Prostate gland (tissue), 2 donors: ENCODE data around the gene COA8. TPM values are rescaled to one million over a fixed set of nuclear protein-coding genes. Genes with fewer than 3 reads are reported as not detected.
"Not testable (repeated sequence)": the region's sequence is repeated elsewhere in the genome, so short reads cannot be mapped to it uniquely, and the experiment has no call there.

Experiments
- DNase-seq: peaks from one replicate; pipeline ENCODE4 v3.0.0-alpha.2; 2019; ENCODE audit warnings: low spot score
- H3K27ac ChIP-seq, 2 donors: fragments of 200-600 bp; sonication (generic); 2 replicates each; pipeline ENCODE4 v1.5.1; 2017 to 2019
- H3K27me3 ChIP-seq: fragments of 200-600 bp; sonication (generic); replicated peaks from 2 replicates; pipeline ENCODE4 v1.5.1; 2019; ENCODE audit not compliant: insufficient read depth
- H3K36me3 ChIP-seq, 2 donors: fragments of 200-600 bp; sonication (generic); 1 replicate in 1 of 2; 2 replicates in 1 of 2; pipeline versions ENCODE4 v1.5.1 to v1.8.1; 2017 to 2019
- H3K4me1 ChIP-seq: fragments of 200-600 bp; sonication (generic); replicated peaks from 2 replicates; pipeline ENCODE4 v1.5.1; 2019
- H3K4me3 ChIP-seq, 2 donors: fragments of 200-600 bp; sonication (generic); 2 replicates each; pipeline ENCODE4 v1.5.1; 2017 to 2019
- H3K9me3 ChIP-seq: fragments of 200-600 bp; sonication (generic); 2 replicates; pipeline ENCODE4 v1.5.1; 2017
- POLR2A ChIP-seq: fragments of 450-650 bp; IDR thresholded peaks from one replicate; pipeline ENCODE4 v1.6.1; 2016; ENCODE audit warnings: antibody characterized with exemption, mild to moderate bottlenecking
- POLR2AphosphoS5 ChIP-seq: sonication (generic); formaldehyde crosslinking; IDR thresholded peaks from one replicate; pipeline ENCODE4 v1.6.1; 2017; ENCODE audit warnings: antibody characterized with exemption
- WGBS: methylation state at CpG from one replicate; pipeline ENCODE4 v1.1.5; 2018; 5-methylcytosine and 5-hydroxymethylcytosine counted together
- intact Hi-C: fragments of 100-400 bp; cut with DNase I; formaldehyde crosslinking; loops from one replicate; pipeline ENCODE4 v1.14.2; 2022
- total RNA-seq, 2 donors: library from RNA; depleted of rRNA; stranded (reverse); fragments of >200 nt; gene quantifications; one replicate each; pipeline ENCODE4 v1.1.0, GENCODE V29; 2016
- TF ChIP-seq, protein P1 (sequence below), 4 experiments: fragments of 200-600 bp in 2 of 4; fragments of 450-650 bp in 2 of 4; sonication (generic) in 2 of 4; IDR thresholded peaks; 1 replicate in 3 of 4; 2 replicates in 1 of 4; pipeline ENCODE4 v1.5.1; 2016 to 2019; ENCODE audit warnings: antibody characterized with exemption in 4 of 4, mild to moderate bottlenecking in 2 of 4, moderate library complexity in 2 of 4

The COA8 gene
- total RNA-seq, 2 donors from 2014 or later, result 24.3 to 24.9 TPM

DNA sequence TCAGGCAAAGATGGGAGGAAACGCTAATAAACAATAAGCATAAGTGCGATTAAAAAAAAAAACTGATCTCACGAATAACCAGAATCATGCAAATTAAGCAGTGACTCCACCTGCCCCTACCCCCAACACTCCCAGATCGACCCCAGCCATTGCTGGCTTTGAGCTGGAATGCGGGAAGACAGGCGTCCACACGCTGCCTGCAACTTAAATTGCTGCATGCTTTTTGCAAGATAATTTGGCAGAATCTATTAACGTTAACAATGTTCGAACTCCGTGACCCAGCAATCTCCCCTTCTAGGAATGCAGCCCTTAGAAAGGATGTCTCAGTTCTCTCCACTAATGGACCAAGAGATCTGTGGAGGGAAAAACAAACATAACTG, 39.2 kb upstream of the COA8 start:
- no peak for DNase-seq
- Histone ChIP-seq H3K27ac (peak overlapping the region; percentile 86 to 92), H3K9me3 (no peaks in the 10 kb centered on the region), H3K4me1 (peaks cover 44% of the 10 kb centered on the region), H3K27me3 (no peaks in the 10 kb centered on the region), H3K4me3 (no peak overlapping the region), H3K36me3 (no peaks in the 10 kb centered on the region)
- TF ChIP-seq, protein P1, sequence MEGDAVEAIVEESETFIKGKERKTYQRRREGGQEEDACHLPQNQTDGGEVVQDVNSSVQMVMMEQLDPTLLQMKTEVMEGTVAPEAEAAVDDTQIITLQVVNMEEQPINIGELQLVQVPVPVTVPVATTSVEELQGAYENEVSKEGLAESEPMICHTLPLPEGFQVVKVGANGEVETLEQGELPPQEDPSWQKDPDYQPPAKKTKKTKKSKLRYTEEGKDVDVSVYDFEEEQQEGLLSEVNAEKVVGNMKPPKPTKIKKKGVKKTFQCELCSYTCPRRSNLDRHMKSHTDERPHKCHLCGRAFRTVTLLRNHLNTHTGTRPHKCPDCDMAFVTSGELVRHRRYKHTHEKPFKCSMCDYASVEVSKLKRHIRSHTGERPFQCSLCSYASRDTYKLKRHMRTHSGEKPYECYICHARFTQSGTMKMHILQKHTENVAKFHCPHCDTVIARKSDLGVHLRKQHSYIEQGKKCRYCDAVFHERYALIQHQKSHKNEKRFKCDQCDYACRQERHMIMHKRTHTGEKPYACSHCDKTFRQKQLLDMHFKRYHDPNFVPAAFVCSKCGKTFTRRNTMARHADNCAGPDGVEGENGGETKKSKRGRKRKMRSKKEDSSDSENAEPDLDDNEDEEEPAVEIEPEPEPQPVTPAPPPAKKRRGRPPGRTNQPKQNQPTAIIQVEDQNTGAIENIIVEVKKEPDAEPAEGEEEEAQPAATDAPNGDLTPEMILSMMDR (IDR thresholded peaks at IDR 0.05), result no peak
- TF ChIP-seq POLR2AphosphoS5, result no peak
- no peak for TF ChIP-seq POLR2A
- intact Hi-C loops, result no loop called here
- WGBS, result 65% methylated on average over 10 of the region's 10 CpGs

DNA sequence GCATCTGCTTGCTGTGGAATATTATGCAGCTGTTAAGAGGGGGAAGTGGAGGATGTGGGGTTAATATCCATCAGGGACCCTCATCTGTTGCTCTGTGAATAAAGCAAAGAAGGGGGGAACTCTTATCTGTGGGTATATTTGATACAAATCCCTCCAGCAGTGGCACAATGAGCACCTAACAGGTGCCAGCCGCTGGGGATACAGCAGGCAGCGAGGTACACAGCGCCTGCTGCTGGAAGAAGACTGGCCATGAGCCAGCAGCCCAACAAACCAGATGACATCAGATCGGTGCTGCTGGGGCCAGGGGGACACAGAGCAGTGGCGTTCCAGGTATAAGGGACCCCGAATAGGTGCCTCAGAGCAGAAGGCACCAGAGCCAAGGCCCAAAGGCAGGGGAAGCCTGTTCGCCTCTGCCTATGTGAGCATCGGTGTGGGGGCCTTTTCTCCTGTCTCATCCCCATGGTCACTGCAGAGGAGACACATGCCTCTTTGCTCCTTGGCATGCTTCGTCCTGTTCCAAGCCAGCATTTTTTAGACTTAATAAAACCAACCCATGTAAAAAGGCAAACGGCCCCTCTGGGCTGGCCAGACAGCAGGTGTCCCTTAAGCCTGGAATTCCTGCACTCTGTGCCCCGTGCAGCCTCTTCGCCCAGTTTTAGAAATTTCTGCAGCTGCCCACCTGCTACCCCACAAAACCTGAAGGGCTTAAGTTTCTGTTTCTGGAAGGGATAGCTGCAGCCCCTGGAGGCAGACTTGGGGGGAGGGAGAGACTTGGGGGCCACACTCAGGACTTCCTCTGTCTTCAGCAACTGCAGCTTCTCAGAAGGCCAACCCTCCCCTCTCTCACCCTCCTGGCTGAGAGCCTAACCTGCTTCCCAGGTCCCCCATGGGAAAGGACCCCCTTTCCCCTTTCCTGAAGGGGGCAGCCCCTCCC, 38.5 kb upstream of the COA8 start:
- DNase-seq, result no peak
- 59% methylated on average over 12 of the region's 12 CpGs for WGBS
- Histone ChIP-seq H3K27me3 (no peaks in the 10 kb centered on the region), H3K36me3 (no peaks in the 10 kb centered on the region), H3K27ac (peak overlapping the region; percentile 84 to 92), H3K4me3 (no peak overlapping the region), H3K4me1 (peaks cover 38% of the 10 kb centered on the region), H3K9me3 (no peaks in the 10 kb centered on the region)
- intact Hi-C loops, result no loop called here
- TF ChIP-seq POLR2A, result no peak
- no peak for TF ChIP-seq POLR2AphosphoS5
- TF ChIP-seq, protein P1 (IDR thresholded peaks at IDR 0.05), result no peak

DNA sequence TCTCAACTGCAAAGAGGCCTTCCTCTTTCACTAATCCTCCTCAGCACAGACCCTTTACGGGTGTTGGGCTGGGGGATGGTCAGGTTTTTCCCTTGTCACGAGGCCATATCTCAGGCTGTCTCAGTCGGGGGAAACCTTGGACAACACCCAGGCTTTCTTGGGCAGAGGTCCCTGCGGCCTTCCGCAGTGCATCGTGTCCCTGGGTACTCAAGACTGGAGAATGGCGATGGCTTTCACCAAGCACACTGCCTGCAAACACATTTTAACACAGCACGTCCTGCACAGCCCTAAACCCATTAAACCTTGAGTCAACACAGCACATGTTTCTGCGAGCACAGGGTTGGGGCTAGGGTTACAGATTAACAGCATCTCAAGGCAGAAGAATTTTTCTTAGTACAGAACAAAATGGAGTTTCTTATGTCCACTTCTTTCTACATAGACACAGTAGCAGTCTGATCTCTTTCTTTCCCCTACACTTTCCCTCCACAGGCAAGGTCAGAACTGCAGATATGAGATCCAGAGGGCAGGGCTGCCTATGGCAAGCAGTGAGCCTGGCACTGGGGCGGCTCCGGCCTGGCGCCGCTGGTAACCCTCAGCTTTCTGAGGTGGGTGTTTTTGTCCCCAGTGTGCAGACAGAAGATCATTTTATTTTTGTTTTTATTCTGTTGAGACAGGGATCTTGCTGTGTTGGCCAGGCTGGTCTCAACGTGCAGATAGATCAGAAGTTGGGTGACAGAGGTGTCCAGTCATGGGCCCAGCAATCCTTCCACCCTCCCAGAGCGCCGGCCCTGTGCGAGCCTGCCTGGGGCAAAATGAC, 37.1 kb upstream of the COA8 start:
- H3K9me3 ChIP-seq, H3K36me3 ChIP-seq, H3K27me3 ChIP-seq, intact Hi-C loops, H3K4me3 ChIP-seq: not testable (repeated sequence)
- DNase-seq, result peak; percentile 61
- H3K4me1 ChIP-seq, result peaks cover 40% of the 10 kb centered on the region
- TF ChIP-seq POLR2AphosphoS5, result peak; percentile 13
- 40% methylated on average over 17 of the region's 17 CpGs for WGBS
- H3K27ac ChIP-seq, result peak overlapping the region; percentile 84 to 92

DNA sequence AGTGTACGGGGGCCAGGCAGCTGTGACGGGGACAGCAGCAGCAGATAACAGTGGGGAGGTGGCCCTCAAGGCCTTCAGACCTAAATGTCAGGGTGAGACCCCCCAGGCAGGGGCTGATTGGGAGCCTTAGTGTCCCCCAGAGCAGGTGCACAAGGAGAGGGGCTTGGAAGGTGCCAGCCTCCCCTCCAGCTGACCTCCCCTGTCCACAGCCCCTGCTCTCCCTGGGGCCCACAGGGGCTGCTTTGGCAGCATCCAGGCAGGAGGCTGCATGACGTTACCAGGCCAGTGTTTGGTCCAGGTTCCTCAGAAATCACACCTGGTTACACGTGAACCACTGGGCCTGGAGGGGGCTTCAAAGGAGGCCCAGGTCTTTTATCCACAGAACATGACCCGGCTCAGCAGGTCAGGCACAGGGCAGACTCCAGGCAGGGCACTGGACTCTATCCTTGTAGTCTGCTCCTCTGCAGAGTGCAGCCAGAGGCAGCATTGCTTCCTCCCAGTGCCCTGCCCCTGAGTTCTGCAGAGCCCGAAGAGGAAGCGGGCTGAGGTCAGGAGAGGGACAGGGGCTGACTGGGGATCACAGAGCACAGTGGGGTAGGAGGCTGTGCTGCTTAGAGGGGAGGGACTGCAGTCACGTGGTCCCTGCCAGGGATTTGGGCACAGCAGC, 36.4 kb upstream of the COA8 start:
- H3K4me1 ChIP-seq, result peaks cover 40% of the 10 kb centered on the region
- intact Hi-C loops, result no loop called here
- TF ChIP-seq POLR2AphosphoS5, result no peak
- TF ChIP-seq POLR2A, result no peak
- TF ChIP-seq, protein P1 (IDR thresholded peaks at IDR 0.05), result no peak
- H3K9me3 ChIP-seq, result no peaks in the 10 kb centered on the region
- no peaks in the 10 kb centered on the region for H3K27me3 ChIP-seq
- peak overlapping the region; percentile 84 to 92 for H3K27ac ChIP-seq
- WGBS, result 67% methylated on average over 8 of the region's 8 CpGs
- H3K36me3 ChIP-seq, result no peaks in the 10 kb centered on the region
- no peak for DNase-seq
- no peak overlapping the region for H3K4me3 ChIP-seq

DNA sequence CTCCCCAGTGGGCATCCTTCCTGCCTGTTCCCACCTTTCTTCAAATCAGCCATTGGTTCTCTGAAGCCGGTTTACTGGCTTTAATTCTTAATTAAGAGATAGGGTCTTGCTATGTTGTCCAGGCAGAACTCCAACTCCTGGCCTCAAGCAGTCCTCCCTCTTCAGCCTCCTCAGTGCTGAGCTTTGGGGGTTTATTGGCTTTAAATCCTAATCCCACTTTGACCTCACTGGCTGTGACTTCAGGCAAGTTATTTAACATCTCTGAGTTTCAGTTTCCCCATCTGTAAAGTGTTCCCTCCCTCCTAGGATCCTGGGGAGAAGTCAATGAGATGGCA, 35.9 kb upstream of the COA8 start:
- no peaks in the 10 kb centered on the region for H3K9me3 ChIP-seq
- 100% methylated on average over 1 of the region's 1 CpG for whole genome bisulfite sequencing
- peaks cover 40% of the 10 kb centered on the region for H3K4me1 ChIP-seq
- intact Hi-C loops, result no loop called here
- no peaks in the 10 kb centered on the region for H3K36me3 ChIP-seq
- no peak overlapping the region for H3K4me3 ChIP-seq
- no peaks in the 10 kb centered on the region for H3K27me3 ChIP-seq
- TF ChIP-seq, protein P1 (IDR thresholded peaks at IDR 0.05), result no peak
- peak overlapping the region; percentile 84 to 92 for H3K27ac ChIP-seq
- no peak for DNase-seq
